Panc1 (cell line): ENCODE data around the gene VKORC1. TPM values are rescaled to one million over a fixed set of nuclear protein-coding genes. Genes with fewer than 3 reads are reported as not detected.

Experiments used
- ATAC-seq: fragments of 200-7000 bp; cut with Tn5 transposase; 2 replicates; pipeline ENCODE4 v1.9.1; 2020; ENCODE audit warnings: mild to moderate bottlenecking, moderate library complexity
- BruUV-seq: library from RNA; stranded (reverse); fragments of 400-500 nt; replicated peaks from 2 replicates; lab custom pipeline; 2021; lab: Mats Ljungman, UMichigan
- CTCF ChIA-PET: fragments of 300-600 bp; sonication (Branson Sonifier 250); formaldehyde crosslinking; loops from one replicate; lab custom pipeline; 2022; ENCODE audit warnings: antibody characterized with exemption; lab: Charles Lee
- POLR2A ChIA-PET: fragments of 300-600 bp; sonication (Branson Sonifier 250); formaldehyde crosslinking; loops from one replicate; lab custom pipeline; 2022; ENCODE audit warnings: antibody characterized with exemption; lab: Charles Lee
- DNase-seq: peaks from one replicate; pipeline ENCODE4 v3.0.0-alpha.2; 2010; ENCODE audit warnings: low read depth, low spot score
- H3K27ac ChIP-seq: 2 replicates; pipeline ENCODE4 v1.5.1; 2011; ENCODE audit warnings: mild to moderate bottlenecking, low read length, inconsistent platforms
- H3K27me3 ChIP-seq: fragments of 200-500 bp; sonication (Bioruptor generic); 2 replicates; pipeline ENCODE4 v1.6.0; 2014; ENCODE audit warnings: low read length, inconsistent platforms; ENCODE audit not compliant: control insufficient read depth, insufficient read depth
- H3K36me3 ChIP-seq: fragments of 200-500 bp; sonication (Bioruptor generic); 2 replicates; pipeline ENCODE4 v1.5.1; 2014; ENCODE audit warnings: inconsistent platforms, mild to moderate bottlenecking, low read length, moderate library complexity; ENCODE audit not compliant: control insufficient read depth, insufficient read depth
- H3K4me1 ChIP-seq: 2 replicates; pipeline ENCODE4 v1.5.1; 2011; ENCODE audit warnings: inconsistent platforms, mild to moderate bottlenecking, low read length, moderate library complexity; ENCODE audit not compliant: control insufficient read depth, insufficient read depth
- H3K4me3 ChIP-seq, 2 experiments: 2 replicates each; pipeline ENCODE4 v1.5.1; 2011 to 2012; ENCODE audit warnings: low read depth in 2 of 2, low read length in 2 of 2, mild to moderate bottlenecking in 2 of 2, inconsistent platforms in 1 of 2, moderate library complexity in 1 of 2
- H3K9me3 ChIP-seq: fragments of 200-500 bp; sonication (Bioruptor generic); 2 replicates; pipeline ENCODE4 v1.5.1; 2014; ENCODE audit warnings: low read depth, mild to moderate bottlenecking, inconsistent platforms, low read length, moderate library complexity; ENCODE audit not compliant: control insufficient read depth, insufficient read depth
- CTCF ChIP-seq: fragments of 450-650 bp; IDR thresholded peaks from 2 replicates; pipeline ENCODE4 v1.5.1; 2017; ENCODE audit warnings: mild to moderate bottlenecking
- POLR2AphosphoS5 ChIP-seq: IDR thresholded peaks from 2 replicates; pipeline ENCODE4 v1.6.1; 2012; ENCODE audit warnings: mild to moderate bottlenecking, low read depth, low read length, moderate library complexity
- REST ChIP-seq, 2 experiments: IDR thresholded peaks; 2 replicates each; pipeline ENCODE4 v1.6.1; 2011 to 2012; ENCODE audit warnings: low read depth in 2 of 2, control low read depth in 1 of 2, low read length in 1 of 2, mild to moderate bottlenecking in 1 of 2, moderate library complexity in 1 of 2; ENCODE audit not compliant: insufficient read depth in 1 of 2
- SIN3A ChIP-seq: IDR thresholded peaks from 2 replicates; pipeline ENCODE4 v1.6.1; 2012; ENCODE audit warnings: low read depth, mild to moderate bottlenecking, low read length, moderate library complexity, borderline replicate concordance; ENCODE audit not compliant: insufficient read depth
- TCF7L2 ChIP-seq: IDR thresholded peaks from 2 replicates; pipeline ENCODE4 v1.6.1; 2011; ENCODE audit warnings: mild to moderate bottlenecking, low read depth, low read length, inconsistent platforms
- in situ Hi-C: cut with HindIII; loops from 2 replicates; pipeline ENCODE4 v1.10.0; 2016; ENCODE audit warnings: low sequenced_read_pairs, low pct_unique_long_range_greater_than_20kb
- intact Hi-C: fragments of 100-400 bp; cut with micrococcal nuclease; formaldehyde crosslinking; loops from one replicate; pipeline ENCODE4 v1.10.0; 2022; ENCODE audit not compliant: unreplicated experiment
- total RNA-seq: library from RNA; stranded (reverse); gene quantifications from one replicate; pipeline ENCODE4 v1.2.1, GENCODE V29; 2021; ENCODE audit not compliant: unreplicated experiment

The VKORC1 gene
- total RNA-seq, 1 experiment from 2014 or later = 109 TPM

GRCh38 chr16:31055613-31056012 lies 39.0 kb downstream of the VKORC1 start:
- Histone ChIP-seq H3K27ac (no peak overlapping the region), H3K4me1 (no peaks in the 10 kb centered on the region), H3K4me3 (no peak overlapping the region), H3K36me3 (no peaks in the 10 kb centered on the region), H3K9me3 (no peaks in the 10 kb centered on the region), H3K27me3 (no peaks in the 10 kb centered on the region)
- ChIA-PET POLR2A (no interaction called here), CTCF (interaction anchor here (0.6 to 0.7 kb wide), 2 partner anchors 90 to 360 kb away, joined by 4 to 6 read pairs; no protein-coding TSS in a partner anchor)
- in situ Hi-C loops (no loop called here), intact Hi-C loops (no loop called here)
- DNase-seq (no peak), ATAC-seq (no peak)
- TF ChIP-seq REST (IDR thresholded peaks at IDR 0.05; ENCODE audit: insufficient read depth in 1 of 2, low read depth in 2 of 2, low read length in 1 of 2) (no peak), SIN3A (no peak), POLR2AphosphoS5 (no peak; the same call in 1 of the 2 replicates), CTCF (no peak), TCF7L2 (no peak)
- no TSS peak for BruUV-seq

- peak; percentile 87 for ATAC-seq
- in situ Hi-C loops = no loop called here
Observed at GRCh38 chr16:31052114-31052513, 42.5 kb downstream of the VKORC1 start.

More at GRCh38 chr16:31052114-31052513, 42.5 kb downstream of the VKORC1 start:
- Histone ChIP-seq H3K27ac (no peak overlapping the region), H3K9me3 (no peaks in the 10 kb centered on the region), H3K36me3 (no peaks in the 10 kb centered on the region), H3K4me1 (no peaks in the 10 kb centered on the region), H3K27me3 (no peaks in the 10 kb centered on the region), H3K4me3 (no peak overlapping the region)
- TF ChIP-seq REST (IDR thresholded peaks at IDR 0.05; ENCODE audit: insufficient read depth in 1 of 2, low read depth in 2 of 2, low read length in 1 of 2) (no peak), TCF7L2 (no peak), CTCF (no peak), SIN3A (no peak), POLR2AphosphoS5 (no peak)
- intact Hi-C loops = loop anchor here (1.0 kb wide), 1 partner anchor 22 kb away; the partner anchor contains the start of genes ZNF646 and ZNF668
- POLR2A ChIA-PET = no interaction called here
- CTCF ChIA-PET = no interaction called here
- peak; percentile 92 for DNase-seq
- no TSS peak for BruUV-seq
